NT2/D1 (cell line): ENCODE results near the gene CRYGN.

ENCODE experiments used
- YY1 ChIP-seq: IDR thresholded peaks from 2 replicates; pipeline ENCODE4 v1.6.1; 2011; ENCODE audit not compliant: insufficient read length, insufficient read depth
- ZNF274 ChIP-seq: IDR thresholded peaks from 2 replicates; pipeline ENCODE4 v1.6.1; 2011; ENCODE audit warnings: mild to moderate bottlenecking, low read depth, low read length

GRCh38 chr7:151426904-151427704 lies 12.8 kb downstream of the CRYGN start:
- no peak for TF ChIP-seq ZNF274
- TF ChIP-seq YY1 = no peak
